NCI-H345 (cell line): ENCODE measurements around the gene SPRYD4.

Source experiments
- DNase-seq: peaks from one replicate; lab custom pipeline; 2025; lab: John Stamatoyannopoulos, UW

SPRYD4 gene

GRCh38 chr12:56521590-56522371 lies 53.4 kb downstream of the SPRYD4 start, which contains the start of gene RBMS2:
RBMS2 (plus strand) TSS chr12:56521820; CDS start chr12:56522024, 204 bp downstream.
- peak; percentile 53 for DNase-seq

GRCh38 chr12:56522411-56523193 lies 54.2 kb downstream of the SPRYD4 start:
- no peak for DNase-seq

GRCh38 chr12:56528846-56529245 lies 60.5 kb downstream of the SPRYD4 start:
- DNase-seq: no peak
